ENCODE data around the gene NT5C2. TPM values are rescaled to one million over a fixed set of nuclear protein-coding genes. Genes with fewer than 3 reads are reported as not detected.

NT5C2 gene
- polyA plus RNA-seq, 1 of the 3 experiments (the other 2 are of a cell fraction), result 29.6 TPM

GRCh38 chr10:103062854-103063590 lies 130.1 kb downstream of the NT5C2 start:
- H3K27me3 ChIP-seq (ENCODE audit: insufficient read depth), result no peaks in the 10 kb centered on the region
- no peak overlapping the region for H3K4me2 ChIP-seq
- H3K36me3 ChIP-seq (replicated peaks in 1 of 2; ENCODE audit: control insufficient read depth in 1 of 2, insufficient read depth in 2 of 2, low read length in 1 of 2), result no peaks in the 10 kb centered on the region
- H3K4me1 ChIP-seq (ENCODE audit: control insufficient read depth in 1 of 2, insufficient read depth in 2 of 2, low read depth in 1 of 2, low read length in 1 of 2), result peaks cover 0 to 17% of the 10 kb centered on the region in 2 experiments; a peak in 1 of 4 replicates
- TF ChIP-seq NFIC (IDR thresholded peaks at IDR 0.05; ENCODE audit: borderline replicate concordance) (no peak), RAD21 (IDR thresholded peaks at IDR 0.05; ENCODE audit: low read length) (peak; percentile 33), SMC3 (IDR thresholded peaks at IDR 0.05; ENCODE audit: low read depth, low read length) (0 out of 2 replicates have a peak, but pooled peaks have one; percentile 6), CTCF (IDR thresholded peaks at IDR 0.05) (peak; percentile 23; the same call in 1 of the 2 replicates)
- no peak for DNase-seq
- H3F3A ChIP-seq (replicated peaks; ENCODE audit: insufficient read depth), result no peaks in the 10 kb centered on the region
- H3K9me2 ChIP-seq, result no peaks in the 10 kb centered on the region
- H3K79me2 ChIP-seq (ENCODE audit: insufficient read depth), result no peaks in the 10 kb centered on the region
- H3K27ac ChIP-seq (ENCODE audit: low read depth in 2 of 2, low read length in 1 of 2), result no peak overlapping the region
- ChIA-PET CTCF (interaction anchor here (0.7 to 20.8 kb wide), 6 partner anchors 9 to 1311 kb away, joined by 3 to 264 read pairs (median 4); partner anchors contain the start of genes AS3MT and CNNM2), POLR2A (no interaction called here)
- no peak overlapping the region for H3K4me3 ChIP-seq (ENCODE audit: low read depth in 2 of 2, low read length in 1 of 2)
- H3K9ac ChIP-seq, result no peak overlapping the region
- no peaks in the 10 kb centered on the region for H3K9me3 ChIP-seq
- H4K20me1 ChIP-seq (ENCODE audit: insufficient read depth), result no peaks in the 10 kb centered on the region
- no peak overlapping the region for H2AFZ ChIP-seq (ENCODE audit: low read depth)
- 86% methylated on average over 14 of the region's 15 CpGs for WGBS (ENCODE audit: low lambda C conversion rate)

- TF ChIP-seq SMC3 (IDR thresholded peaks at IDR 0.05; ENCODE audit: low read depth, low read length) (no peak), SIN3A (IDR thresholded peaks at IDR 0.05; ENCODE audit: borderline replicate concordance, low read depth, low read length) (no peak), MAX (IDR thresholded peaks at IDR 0.05; ENCODE audit: low read depth) (no peak), MEF2A (IDR thresholded peaks at IDR 0.05; ENCODE audit: borderline replicate concordance, low read depth) (no peak), NFIC (IDR thresholded peaks at IDR 0.05; ENCODE audit: borderline replicate concordance) (no peak), RCOR1 (IDR thresholded peaks at IDR 0.05; ENCODE audit: low read length) (no peak), ELF1 (IDR thresholded peaks at IDR 0.05) (no peak), TAF1 (IDR thresholded peaks at IDR 0.05; ENCODE audit: borderline replicate concordance, low read depth, low read length) (no peak), FOSL2 (IDR thresholded peaks at IDR 0.05; ENCODE audit: borderline replicate concordance, low read depth) (no peak), IRF3 (IDR thresholded peaks at IDR 0.05; ENCODE audit: low read depth, low read length) (no peak), JUND (IDR thresholded peaks at IDR 0.05) (no peak), CTCF (IDR thresholded peaks at IDR 0.05) (no peak), USF1 (IDR thresholded peaks at IDR 0.05; ENCODE audit: borderline replicate concordance, low read depth) (no peak), TCF12 (IDR thresholded peaks at IDR 0.05) (no peak), EP300 (IDR thresholded peaks at IDR 0.05; ENCODE audit: borderline replicate concordance in 1 of 2, low read depth in 1 of 2, low read length in 1 of 2) (no peak), CHD2 (IDR thresholded peaks at IDR 0.05; ENCODE audit: low read length, partially characterized antibody) (no peak), MXI1 (IDR thresholded peaks at IDR 0.05; ENCODE audit: low read depth, low read length) (no peak), PBX3 (IDR thresholded peaks at IDR 0.05) (no peak)
- no peaks in the 10 kb centered on the region for H3K27me3 ChIP-seq (ENCODE audit: insufficient read depth)
- H3K9ac ChIP-seq, result no peak overlapping the region
- no peaks in the 10 kb centered on the region for H3F3A ChIP-seq (replicated peaks; ENCODE audit: insufficient read depth)
- H3K9me2 ChIP-seq, result no peaks in the 10 kb centered on the region
- peaks cover 0 to 7% of the 10 kb centered on the region in 2 experiments; a peak in 1 of 4 replicates for H3K4me1 ChIP-seq (ENCODE audit: control insufficient read depth in 1 of 2, insufficient read depth in 2 of 2, low read depth in 1 of 2, low read length in 1 of 2)
- H3K9me3 ChIP-seq, result no peaks in the 10 kb centered on the region
- no peaks in the 10 kb centered on the region for H3K36me3 ChIP-seq (replicated peaks in 1 of 2; ENCODE audit: control insufficient read depth in 1 of 2, insufficient read depth in 2 of 2, low read length in 1 of 2)
- no peak overlapping the region for H3K4me3 ChIP-seq (ENCODE audit: low read depth in 2 of 2, low read length in 1 of 2)
- CTCF ChIA-PET, result interaction anchor here (0.6 to 20.8 kb wide), 3 partner anchors 8 to 224 kb away, joined by 3 to 264 read pairs (median 4); partner anchors contain the start of gene CNNM2
- no peaks in the 10 kb centered on the region for H4K20me1 ChIP-seq (ENCODE audit: insufficient read depth)
- H3K27ac ChIP-seq (ENCODE audit: low read depth in 2 of 2, low read length in 1 of 2), result no peak overlapping the region
- no peak for DNase-seq
- no peak overlapping the region for H3K4me2 ChIP-seq
- H3K79me2 ChIP-seq (ENCODE audit: insufficient read depth), result no peaks in the 10 kb centered on the region
- POLR2A ChIA-PET, result no interaction called here
- 77% methylated on average over 2 of the region's 2 CpGs for WGBS (ENCODE audit: low lambda C conversion rate)
- no peak overlapping the region for H2AFZ ChIP-seq (ENCODE audit: low read depth)
Observed at GRCh38 chr10:103060575-103060974, 132.5 kb downstream of the NT5C2 start.

All from SK-N-SH (cell line).